HG03457 (cell line): Measurements from ENCODE around the gene DECR2.
"Not testable (repeated sequence)": the region's sequence is repeated elsewhere in the genome, so short reads cannot be mapped to it uniquely, and the experiment has no call there.

ENCODE experiments used
- ATAC-seq: cut with Tn5 transposase; IDR thresholded peaks from one replicate; pipeline ENCODE4 v1.9.1; 2021; ENCODE audit warnings: moderate number of reproducible peaks; ENCODE audit not compliant: unreplicated experiment

The DECR2 gene

GRCh38 chr16:378821-379182 lies 22.9 kb upstream of the DECR2 start:
- no peak for ATAC-seq

- ATAC-seq: no peak
Measured at GRCh38 chr16:379183-379960, 22.3 kb upstream of the DECR2 start.

- no peak for ATAC-seq
Measured at GRCh38 chr16:379961-380761, 21.5 kb upstream of the DECR2 start.

- no peak for ATAC-seq
Measured at GRCh38 chr16:380762-381011, 21.0 kb upstream of the DECR2 start.

- no peak for ATAC-seq
Measured at GRCh38 chr16:381012-381788, 20.5 kb upstream of the DECR2 start.

- no peak for ATAC-seq
Measured at GRCh38 chr16:381789-382717, 19.6 kb upstream of the DECR2 start, which contains the start of gene PGAP6. PGAP6 (minus strand) TSS chr16:381978; CDS start chr16:381821, 157 bp downstream.

- no peak for ATAC-seq
Measured at GRCh38 chr16:383326-384051, 18.2 kb upstream of the DECR2 start.

GRCh38 chr16:386641-387156 lies 15.0 kb upstream of the DECR2 start:
- ATAC-seq: no peak

- not testable (repeated sequence) for ATAC-seq
Measured at GRCh38 chr16:387761-388666, 13.7 kb upstream of the DECR2 start.

GRCh38 chr16:389352-389751 lies 12.3 kb upstream of the DECR2 start:
- no peak for ATAC-seq

GRCh38 chr16:391885-392335 lies 9.8 kb upstream of the DECR2 start:
- ATAC-seq: no peak

GRCh38 chr16:392450-393030 lies 9.1 kb upstream of the DECR2 start:
- ATAC-seq: no peak

GRCh38 chr16:396199-396598 lies 5.5 kb upstream of the DECR2 start:
- ATAC-seq: no peak

GRCh38 chr16:396605-397004 lies 5.1 kb upstream of the DECR2 start:
- ATAC-seq: no peak

GRCh38 chr16:397135-397661 lies 4.5 kb upstream of the DECR2 start, which contains the start of gene NME4:
NME4 (plus strand) TSS chr16:397199; CDS start chr16:397223, 24 bp downstream.
- ATAC-seq: no peak

GRCh38 chr16:397736-398332 lies 3.9 kb upstream of the DECR2 start:
- ATAC-seq: no peak

GRCh38 chr16:398561-399339 lies 2.9 kb upstream of the DECR2 start:
- no peak for ATAC-seq
